Right renal cortex interstitium (tissue), 3 donors: ENCODE measurements around the gene LY6G6D. TPM values are rescaled to one million over a fixed set of nuclear protein-coding genes. Genes with fewer than 3 reads are reported as not detected.

Experiments used
- DNase-seq, 3 donors: peaks; one replicate each; pipeline ENCODE4 v3.0.0-alpha.2; 2013; ENCODE audit warnings: low read depth in 3 of 3, low spot score in 2 of 3
- polyA plus RNA-seq, 3 donors: library from polyadenylated mRNA; unstranded; fragments of 120-200 nt; gene quantifications; one replicate each; pipeline ENCODE4 v1.2.1, GENCODE V29; 2013; ENCODE audit not compliant: insufficient read length in 3 of 3

The LY6G6D gene, protein sequence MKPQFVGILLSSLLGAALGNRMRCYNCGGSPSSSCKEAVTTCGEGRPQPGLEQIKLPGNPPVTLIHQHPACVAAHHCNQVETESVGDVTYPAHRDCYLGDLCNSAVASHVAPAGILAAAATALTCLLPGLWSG
- polyA plus RNA-seq: under 1 TPM in 1 of 3 donors, not detected in 2; 0.34 TPM

DNA sequence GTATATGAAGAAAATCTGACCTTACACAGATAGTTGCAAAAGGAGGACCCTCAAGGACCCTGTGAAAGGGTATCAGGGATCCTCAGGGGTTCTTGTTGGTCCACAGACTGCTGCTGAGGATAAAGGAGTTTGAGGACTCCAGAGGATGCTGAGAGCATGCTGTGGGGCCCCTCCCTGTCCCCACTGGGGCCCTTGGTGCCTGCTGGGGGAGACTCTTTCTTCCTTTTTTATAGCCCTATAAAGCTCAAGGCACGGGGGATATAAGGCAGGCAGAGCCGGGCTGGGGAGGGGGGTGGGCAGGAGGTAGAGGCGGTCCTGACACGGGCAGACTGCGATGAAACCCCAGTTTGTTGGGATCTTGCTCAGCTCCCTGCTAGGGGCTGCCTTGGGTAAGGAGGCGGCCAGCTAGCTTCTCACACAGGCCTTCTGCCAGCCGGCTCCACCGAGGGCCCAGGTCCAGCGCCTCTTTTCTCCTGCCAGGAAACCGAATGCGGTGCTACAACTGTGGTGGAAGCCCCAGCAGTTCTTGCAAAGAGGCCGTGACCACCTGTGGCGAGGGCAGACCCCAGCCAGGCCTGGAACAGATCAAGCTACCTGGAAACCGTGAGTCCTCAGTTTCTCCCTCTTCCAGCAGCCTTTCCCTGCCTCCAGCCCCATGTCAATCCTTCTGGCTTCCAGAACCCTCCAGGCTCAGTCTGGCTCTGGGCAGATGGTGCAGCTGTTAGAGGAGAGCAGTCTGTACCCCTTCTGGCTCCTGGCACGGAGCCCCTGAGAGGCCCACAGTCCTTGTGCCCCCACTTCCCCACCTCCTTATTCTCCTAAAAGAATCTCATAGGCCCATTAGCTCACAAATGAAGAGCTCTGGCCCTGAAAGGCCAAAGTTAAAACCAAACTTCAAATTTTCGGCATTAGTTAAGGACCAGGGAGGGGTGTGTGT, at the start of gene LY6G6D:
Gene LY6G6D (plus strand): TSS at position 327 of the 937 bp plus-strand sequence. CDS start 8 bp downstream, at position 335.
- no peak for DNase-seq

DNA sequence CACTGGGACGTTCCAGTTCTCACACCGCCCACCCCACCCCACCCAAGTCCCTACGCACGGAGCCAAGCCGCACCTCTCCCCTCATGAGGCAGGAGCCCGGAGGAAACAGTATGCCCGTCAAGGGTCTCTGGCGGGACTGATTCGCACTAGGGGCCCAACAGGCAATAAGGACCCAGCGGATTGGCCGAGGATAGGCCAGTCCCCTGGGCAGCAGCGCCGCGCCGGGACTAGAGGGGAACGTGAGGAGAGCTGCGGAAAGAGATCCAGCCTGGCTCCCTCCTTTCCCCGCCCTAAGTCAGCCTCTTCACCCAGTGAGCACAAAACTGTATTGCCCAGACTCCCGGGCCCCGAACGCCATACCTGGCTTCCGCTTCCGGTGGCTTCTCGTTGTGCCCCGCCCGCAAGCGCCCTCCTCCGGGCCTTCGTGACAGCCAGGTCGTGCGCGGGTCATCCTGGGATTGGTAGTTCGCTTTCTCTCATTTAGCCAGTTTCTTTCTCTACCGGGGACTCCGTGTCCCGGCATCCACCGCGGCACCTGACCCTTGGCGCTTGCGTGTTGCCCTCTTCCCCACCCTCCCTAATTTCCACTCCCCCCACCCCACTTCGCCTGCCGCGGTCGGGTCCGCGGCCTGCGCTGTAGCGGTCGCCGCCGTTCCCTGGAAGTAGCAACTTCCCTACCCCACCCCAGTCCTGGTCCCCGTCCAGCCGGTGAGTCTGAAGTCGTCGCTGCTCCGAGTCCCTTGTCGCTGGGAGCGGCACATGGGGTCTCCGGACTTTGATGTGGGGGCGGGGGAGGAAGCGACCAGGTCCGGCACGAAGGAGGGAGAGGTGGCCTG, 49.4 kb upstream of the LY6G6D start, which contains the start of gene CSNK2B:
Gene CSNK2B (plus strand): TSS at position 580 of the 836 bp plus-strand sequence. CDS start 752 bp downstream, outside the sequence.
- DNase-seq: peak in 2 of 3 donors; percentile 90 to 96

DNA sequence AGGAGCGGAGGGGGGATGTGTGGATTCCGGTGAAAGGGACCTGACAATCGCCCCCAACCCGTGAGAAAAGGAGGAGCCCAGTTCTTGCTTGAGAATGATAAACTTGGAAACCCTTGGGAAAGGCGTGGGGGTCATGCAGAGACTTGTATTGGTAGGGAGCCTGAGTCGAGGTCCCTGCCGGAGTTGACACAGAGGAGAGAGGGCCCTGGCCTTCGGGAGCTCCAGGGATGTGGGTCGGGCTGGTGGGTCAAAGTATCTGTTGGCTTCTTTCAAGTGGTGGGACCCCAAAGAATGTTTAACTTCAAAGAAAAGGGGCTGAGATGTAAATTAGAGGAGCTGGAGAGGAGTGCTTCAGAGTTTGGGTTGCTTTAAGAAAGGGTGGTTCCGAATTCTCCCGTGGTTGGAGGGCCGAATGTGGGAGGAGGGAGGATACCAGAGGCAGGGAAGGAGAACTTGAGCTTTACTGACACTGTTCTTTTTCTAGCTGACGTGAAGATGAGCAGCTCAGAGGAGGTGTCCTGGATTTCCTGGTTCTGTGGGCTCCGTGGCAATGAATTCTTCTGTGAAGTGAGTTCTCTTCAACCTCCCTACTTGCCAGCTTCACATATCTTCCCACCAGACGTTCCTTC, 48.7 kb upstream of the LY6G6D start:
- DNase-seq: no peak

DNA sequence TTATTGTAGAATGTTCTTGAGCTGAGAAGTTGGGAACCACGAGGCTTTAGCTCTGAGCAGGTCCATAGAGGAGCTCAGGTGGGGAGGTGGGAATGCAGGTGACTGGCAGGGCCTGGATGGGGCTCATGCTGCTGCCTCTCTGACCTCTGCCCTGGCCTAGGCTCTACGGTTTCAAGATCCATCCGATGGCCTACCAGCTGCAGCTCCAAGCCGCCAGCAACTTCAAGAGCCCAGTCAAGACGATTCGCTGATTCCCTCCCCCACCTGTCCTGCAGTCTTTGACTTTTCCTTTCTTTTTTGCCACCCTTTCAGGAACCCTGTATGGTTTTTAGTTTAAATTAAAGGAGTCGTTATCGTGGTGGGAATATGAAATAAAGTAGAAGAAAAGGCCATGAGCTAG, 45.5 kb upstream of the LY6G6D start, which contains the start of gene LY6G5B:
Gene LY6G5B (plus strand): TSS at position 301 of the 400 bp plus-strand sequence. CDS start 975 bp downstream, outside the sequence.
- no peak for DNase-seq

DNA sequence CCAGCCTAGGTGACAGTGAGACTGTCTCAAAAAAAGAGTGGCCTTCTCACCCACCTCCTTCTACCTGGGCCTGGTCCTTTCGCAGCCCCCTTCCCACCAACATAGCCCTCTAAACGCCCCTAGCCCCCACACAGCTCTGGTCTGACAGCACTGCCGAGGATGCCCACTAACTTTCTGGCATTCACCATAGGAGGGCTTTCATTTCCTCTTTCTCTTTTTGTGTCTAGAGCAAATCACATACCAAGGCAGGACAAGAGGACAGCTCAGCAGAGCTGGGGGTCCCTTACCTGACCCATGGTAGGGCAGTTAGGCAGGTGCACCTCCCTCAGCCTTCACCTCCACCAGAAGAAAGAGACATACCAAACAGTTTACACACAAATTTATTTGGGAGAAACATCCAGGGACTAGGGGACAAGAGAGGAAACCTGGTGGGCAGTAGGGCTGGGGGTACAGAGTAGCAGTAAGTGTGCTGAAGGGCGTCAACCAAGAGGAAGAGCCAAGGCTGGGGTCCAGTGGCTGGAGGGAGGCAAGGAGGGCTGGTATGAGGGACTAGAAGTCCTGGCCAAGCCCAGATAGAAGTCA, 38.7 kb upstream of the LY6G6D start:
- no peak for DNase-seq

DNA sequence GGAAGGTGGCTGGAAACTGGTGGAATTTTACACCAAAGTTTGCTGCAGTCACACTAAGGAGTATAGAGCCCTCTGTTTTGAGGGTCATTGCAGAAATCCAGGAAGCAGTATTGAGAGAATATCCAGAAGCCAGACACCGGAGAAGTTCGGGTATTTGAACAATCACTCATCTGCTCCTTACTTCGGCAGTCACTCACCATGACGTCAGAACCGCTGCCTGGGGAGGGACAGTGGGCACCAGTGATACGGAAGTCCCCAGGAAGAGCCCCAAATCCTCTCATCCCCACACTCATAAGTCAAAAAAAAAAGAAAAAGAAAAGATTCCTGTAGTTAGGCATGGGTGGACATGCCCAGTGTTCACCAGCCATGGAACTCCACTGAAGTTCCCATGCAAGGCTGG, 38.2 kb upstream of the LY6G6D start:
- no peak for DNase-seq

DNA sequence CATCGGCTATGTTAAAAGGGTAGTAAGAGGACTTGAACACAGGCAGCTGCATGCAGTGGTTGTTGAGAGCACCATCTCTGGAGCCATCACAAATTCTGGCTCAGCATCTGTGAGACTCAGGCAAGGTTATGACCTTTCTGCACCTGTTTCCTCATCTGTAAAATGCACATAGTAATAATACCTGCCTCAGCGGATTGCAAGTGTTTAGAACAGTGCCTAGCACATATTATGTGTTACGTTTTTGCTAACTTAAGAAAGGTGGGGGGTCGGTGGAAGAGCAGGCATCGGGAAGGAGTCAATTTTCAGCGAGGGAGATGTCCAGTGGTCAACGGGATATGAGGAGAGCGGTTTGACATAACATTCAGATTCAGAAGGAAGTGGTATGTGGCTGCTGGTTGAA, 37.2 kb upstream of the LY6G6D start:
- no peak for DNase-seq

DNA sequence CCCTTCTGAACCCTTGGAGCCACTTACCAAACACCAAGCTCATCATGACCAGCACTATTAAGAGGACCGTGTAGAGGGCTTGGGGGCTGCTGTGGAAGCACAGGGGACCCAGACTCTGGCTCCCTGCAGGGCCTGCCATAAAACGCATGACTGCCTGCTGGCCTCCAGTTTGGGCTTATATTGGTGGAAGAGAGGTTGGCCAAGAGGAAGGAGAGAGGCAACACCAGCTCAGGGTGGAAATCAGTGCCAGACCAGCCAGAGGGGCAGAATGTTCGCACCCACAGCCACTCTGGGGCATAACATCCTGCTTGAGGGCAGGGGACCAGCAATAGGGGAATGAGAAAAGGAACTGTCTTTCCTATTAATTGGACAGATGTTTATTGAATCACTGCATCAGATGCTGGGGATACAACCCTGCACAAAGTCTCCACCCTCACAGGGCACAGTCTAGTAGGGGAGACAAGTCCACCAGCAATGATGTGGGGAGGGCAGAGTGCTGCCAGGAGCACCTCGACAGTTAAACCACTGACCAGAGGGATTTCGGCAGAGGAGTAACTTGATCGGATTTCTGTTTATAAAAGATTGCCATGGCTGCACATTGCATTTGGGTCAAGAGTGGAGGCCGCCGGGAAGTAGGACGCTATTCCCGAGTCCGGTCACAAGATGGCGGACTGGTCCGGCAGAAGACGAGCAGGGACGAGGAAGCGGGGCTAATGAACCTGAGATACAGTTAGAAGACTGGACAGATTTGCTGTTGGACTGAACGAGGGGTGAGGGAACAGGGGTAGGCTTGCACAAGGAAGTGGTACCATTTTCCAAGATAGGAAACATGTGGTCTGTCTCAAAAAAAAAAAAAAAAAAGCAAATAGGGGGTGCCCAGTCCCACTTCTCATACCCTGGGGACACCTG, 34.7 kb upstream of the LY6G6D start, which contains the start of gene LY6G5C:
Gene LY6G5C (minus strand): TSS at position 842 of the 909 bp plus-strand sequence. CDS start 694 bp downstream, at position 148.
- no peak for DNase-seq

DNA sequence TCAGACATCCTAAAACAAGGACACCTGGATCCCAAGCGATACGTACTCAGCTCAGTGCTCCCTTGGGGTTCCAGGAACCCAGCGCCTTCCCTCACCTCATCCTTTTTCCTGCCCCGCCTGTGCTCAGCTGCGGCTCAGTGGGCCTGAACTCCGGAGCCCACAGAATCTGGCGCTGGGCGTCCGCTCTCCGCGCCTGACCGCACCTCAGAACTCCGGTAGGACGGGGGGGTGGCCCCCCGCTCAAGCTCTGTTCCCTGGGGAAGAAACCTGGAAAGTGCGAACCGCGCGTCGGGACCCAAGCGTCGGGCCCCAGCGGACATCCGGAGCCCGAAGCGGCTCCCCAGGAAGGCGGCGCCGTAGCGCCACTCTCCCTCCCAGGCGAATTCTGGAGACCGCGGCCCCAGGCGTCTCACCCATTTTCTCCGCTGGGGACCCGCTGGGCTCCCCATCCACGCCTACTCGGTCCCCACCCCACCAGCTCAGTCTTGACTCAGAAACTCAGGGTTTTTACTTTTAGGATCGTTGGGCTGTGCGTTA, 33.9 kb upstream of the LY6G6D start:
- no peak for DNase-seq

DNA sequence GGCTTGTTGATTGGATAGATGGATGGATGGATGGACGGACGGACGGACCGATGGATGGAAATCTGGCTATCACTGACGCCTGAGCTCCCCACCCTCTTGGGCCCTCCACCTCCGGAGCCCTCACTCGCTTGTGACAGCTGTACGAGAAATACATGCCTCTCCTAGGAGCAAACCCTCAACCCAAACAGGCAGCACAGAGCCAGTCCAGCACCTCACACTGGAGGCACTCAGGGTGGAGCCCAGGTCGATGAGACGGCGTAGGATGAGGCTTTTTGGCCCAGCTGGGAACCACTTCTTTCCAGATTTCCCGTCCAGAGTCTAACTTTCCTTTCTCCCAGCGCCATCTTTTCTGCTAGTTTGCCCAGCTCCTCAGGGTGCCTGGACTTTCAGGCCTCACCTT, 31.6 kb upstream of the LY6G6D start:
- DNase-seq: no peak

DNA sequence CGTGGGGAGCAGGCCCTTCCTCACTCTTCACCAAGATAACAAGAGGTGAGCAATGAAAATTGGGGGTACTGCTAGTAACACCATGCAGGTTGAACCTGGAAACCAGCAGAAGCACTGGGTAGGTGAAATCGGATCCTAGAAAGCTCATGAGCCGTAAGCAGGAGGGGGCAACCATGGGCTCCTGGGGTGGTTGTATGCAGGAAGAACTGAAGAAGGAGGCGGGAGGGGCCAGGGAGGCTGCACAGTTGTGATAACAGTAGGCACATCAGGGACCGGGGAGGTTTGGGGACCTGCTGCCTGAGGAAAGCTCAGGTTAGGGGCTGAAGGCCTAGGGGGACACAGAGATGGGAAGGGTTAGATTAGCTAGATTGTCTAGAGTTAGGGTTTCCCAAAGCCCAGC, 28.7 kb upstream of the LY6G6D start:
- DNase-seq: no peak

DNA sequence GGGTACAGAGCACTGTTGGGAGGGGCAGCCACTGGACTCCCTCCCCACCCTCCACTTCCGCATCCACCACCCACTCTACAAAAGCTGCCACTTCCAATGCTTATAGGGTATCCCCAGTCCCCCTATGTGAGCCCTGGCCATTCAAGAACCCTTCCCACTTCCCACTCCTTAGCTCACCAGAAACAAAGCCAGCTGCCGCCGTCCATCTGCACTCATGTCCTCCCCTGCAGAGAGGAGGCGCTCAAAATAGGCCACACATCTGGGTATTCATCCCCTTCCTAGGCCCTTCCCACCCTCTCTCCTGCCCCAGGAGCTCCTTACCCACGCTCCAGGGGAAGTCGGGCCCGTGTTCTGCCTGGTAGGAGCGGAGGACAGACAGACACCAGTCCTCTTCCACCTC, 27.8 kb upstream of the LY6G6D start:
- no peak for DNase-seq

DNA sequence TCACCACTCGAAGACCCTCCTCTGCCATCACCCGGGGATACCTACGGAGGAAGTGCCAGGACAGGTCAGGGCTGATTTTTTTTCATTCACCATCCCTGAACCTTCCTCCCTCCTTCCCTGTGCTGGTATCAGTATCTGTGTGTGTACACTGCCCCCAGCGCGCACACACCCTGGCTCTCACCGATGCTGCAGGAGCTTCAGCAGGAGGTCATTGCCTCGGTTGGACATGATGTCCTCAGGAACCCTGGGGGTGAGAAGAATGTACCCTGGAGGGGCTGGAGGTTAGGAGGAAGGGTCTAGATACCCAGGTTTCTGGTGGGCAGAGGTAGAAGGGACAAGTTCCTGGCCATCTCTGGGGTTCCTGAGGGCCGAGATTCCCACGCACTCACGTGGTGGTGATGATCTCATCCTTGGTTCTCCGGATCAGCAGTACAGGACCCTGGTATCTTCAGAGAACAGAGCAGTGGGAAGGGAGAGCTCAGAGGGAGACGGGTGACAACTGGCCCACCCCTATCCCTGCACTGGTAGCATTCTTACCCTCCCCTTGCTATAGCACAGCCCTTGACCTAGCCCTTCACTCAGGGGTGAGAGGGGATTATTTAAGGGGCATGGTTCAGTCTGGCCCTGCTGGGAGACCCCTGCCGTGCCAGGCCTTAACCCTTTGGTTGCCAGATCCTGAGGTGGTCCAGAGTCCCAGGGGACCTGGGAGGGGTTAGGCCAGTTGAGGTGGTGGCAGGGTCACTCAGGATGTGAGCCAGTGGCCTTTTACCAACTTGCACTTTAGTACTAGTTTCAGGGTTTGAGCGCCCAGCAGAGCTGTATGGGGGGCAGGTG, 27.1 kb upstream of the LY6G6D start:
- no peak for DNase-seq

DNA sequence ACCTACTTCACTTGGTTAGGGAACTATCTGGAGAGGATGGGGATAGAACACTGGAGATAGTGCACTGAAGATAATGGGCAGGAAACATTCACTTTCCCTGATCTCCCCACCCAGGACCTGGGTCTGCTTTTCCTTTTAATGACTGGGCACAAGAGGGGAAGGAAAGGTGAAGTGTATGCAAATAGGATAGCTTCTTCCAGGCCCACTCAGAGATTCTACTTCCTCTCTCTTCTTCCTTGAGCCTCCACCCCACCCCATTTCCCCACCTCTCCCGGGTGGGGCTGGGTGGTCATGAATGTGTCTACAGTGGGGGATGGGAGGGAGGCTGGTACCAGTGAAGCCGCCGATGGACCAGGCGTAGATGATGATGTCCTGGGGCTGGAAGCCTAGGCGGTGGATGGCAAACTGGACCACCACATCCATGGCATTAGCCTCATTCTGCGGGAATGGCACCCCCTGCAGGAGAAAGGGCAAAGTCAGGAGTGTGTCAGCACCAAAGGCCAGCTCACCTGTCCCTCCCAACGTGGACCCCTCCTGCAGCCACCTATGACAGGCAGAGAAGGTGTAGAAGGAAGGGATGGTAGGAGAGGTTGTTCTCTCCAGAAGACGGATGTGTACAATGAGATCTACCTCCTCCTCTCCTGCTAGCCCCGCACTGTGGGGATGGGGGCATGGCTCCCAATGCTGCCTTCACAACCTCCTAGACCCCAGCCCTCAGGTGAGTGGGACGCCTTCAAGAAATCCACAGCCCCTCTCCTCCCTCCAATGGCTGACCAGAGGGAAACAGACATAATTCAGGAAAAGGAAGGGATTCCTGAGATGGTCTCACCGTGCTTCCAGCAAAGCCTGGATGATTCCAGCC, 25.7 kb upstream of the LY6G6D start:
- DNase-seq: no peak

DNA sequence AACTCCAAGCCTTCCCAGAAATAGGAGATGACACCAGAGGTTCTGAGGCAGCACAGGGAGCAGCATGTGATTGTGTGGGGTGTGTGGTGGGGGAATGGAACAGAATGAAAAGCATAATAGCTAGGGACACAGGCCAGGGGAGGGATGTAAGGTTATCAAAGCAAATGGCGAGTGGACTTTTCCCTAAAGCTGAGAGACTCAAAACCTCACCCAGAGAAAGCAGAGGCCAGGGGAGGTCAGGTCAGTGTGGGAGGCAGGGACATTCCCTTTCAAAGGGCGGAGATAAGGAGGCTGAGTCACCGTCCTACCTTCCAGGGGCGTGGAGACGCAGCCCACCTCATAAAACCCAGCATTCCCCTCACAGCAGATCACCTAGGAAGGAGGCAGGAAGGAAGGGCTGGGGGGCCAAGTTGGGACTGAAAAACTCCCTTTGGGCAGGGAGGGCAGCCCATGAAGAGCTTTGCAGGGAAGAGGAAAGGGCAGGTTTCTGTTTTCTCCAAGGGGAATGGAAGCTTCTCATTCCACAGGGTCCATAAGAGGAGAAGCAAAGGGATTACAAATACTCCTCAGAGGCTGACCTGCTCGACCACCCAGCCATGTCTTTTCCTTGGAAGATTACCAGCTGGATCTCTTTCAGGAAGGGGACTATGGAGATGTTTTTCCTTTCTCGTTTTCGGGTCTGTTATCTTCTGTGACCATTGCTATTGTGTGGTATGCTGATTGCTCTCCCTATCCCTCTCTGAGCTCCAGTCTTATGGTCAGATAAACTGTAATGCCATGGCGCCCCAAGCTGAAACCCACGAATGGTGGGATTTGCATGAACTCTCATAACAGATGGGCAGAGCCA, 24.7 kb upstream of the LY6G6D start:
- DNase-seq: no peak

DNA sequence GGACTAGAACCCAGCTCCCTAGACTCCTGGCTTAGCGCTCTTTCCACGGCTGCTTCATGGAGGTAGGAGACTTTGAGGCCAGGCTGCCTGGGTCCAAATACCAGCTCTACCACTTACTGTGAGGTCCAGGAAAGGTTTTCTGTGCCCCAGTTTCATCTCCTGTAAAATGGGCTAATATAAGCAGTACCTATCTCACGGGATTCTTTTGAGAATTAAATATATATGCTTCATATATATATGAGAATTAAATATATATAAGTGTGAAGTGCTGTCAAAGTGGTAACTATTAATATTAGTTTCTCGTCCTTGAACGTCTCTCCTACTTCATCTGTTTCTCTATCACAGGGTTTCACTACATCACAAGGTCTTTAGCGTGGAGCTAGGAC, 24.1 kb upstream of the LY6G6D start:
- no peak for DNase-seq
